ENCODE data around the gene LRRC8D.
"Not testable (repeated sequence)": the region's sequence is repeated elsewhere in the genome, so short reads cannot be mapped to it uniquely, and the experiment has no call there.

Gene LRRC8D

DNA sequence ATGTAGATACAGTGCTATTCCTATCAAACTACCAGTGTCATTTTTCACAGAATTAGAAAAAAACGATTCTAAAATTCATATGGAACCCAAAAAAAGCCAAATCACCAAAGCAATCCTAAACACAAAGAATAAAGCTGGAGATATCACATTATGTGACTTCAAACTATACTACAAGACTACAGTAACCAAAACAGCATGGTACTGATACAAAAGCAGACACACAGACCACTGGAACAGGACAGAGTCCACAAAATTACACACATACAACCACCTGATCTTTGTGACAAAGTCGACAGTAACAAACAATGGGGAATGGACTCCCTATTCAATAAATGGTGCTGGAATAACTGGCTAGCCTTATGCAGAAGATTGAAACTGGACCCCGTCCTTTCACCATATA, 102.7 kb downstream of the LRRC8D start:
- no peak for DNase-seq (ENCODE audit: low read depth)
- no peak for TF ChIP-seq CTCF (IDR thresholded peaks at IDR 0.05; ENCODE audit: insufficient read depth, low read depth, low read length, missing control alignments)

GRCh38 chr1:89924075-89924474, 103.2 kb downstream of the LRRC8D start:
- not testable (repeated sequence) for H3K4me3 ChIP-seq (ENCODE audit: low read length); DNase-seq (ENCODE audit: low read depth)

More for the DNA sequence above, 102.7 kb downstream of the LRRC8D start:
- no peak overlapping the region for H3K4me3 ChIP-seq (ENCODE audit: low read length)

DNA sequence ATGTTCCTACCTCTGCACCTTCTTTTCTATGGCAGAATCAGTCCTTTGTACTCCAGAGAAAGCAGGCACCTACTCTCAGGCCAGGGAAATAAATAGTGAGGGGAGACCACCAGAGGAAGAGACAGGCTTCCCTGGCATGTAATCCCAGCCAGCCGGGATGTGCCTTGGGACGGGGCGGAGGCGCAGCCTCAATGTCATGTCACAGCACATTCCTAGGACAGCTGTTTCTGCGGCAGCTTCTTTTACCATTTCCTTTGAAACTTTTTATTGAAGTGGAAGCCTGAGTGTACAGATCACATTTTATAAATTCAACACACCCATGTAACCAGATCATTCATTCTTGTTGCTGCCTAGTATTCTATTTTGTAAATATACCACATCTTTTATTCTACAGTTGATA, 106.2 kb downstream of the LRRC8D start:
- DNase-seq (ENCODE audit: low read depth), result no peak
- TF ChIP-seq CTCF (IDR thresholded peaks at IDR 0.05; ENCODE audit: insufficient read depth, low read depth, low read length, missing control alignments), result no peak
- H3K4me3 ChIP-seq (ENCODE audit: low read length), result no peak overlapping the region

DNA sequence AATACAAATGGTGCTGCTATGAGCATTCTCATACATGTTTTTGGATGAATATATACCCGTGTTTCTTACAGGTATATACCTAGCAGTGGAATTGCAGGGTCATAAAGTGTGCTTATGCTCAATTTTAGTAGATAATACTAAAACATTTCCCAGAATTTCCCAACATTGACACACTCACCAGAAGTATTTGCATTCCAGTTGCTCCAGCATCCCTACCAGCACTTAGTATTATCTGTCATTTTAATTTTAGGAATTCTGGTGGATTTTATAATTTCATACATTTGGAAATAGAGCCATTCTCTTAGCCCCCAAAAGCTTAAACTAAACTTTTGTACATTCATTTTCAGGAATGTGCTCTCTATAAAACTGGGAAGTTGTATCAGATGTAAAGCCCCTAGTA, 106.6 kb downstream of the LRRC8D start:
- H3K4me3 ChIP-seq (ENCODE audit: low read length), result no peak overlapping the region
- DNase-seq (ENCODE audit: low read depth), result no peak
- TF ChIP-seq CTCF (IDR thresholded peaks at IDR 0.05; ENCODE audit: insufficient read depth, low read depth, low read length, missing control alignments), result no peak

GRCh38 chr1:89928506-89928905, 107.7 kb downstream of the LRRC8D start:
- DNase-seq (ENCODE audit: low read depth), result no peak
- H3K4me3 ChIP-seq (ENCODE audit: low read length), result no peak overlapping the region
- TF ChIP-seq CTCF (IDR thresholded peaks at IDR 0.05; ENCODE audit: insufficient read depth, low read depth, low read length, missing control alignments), result no peak

DNA sequence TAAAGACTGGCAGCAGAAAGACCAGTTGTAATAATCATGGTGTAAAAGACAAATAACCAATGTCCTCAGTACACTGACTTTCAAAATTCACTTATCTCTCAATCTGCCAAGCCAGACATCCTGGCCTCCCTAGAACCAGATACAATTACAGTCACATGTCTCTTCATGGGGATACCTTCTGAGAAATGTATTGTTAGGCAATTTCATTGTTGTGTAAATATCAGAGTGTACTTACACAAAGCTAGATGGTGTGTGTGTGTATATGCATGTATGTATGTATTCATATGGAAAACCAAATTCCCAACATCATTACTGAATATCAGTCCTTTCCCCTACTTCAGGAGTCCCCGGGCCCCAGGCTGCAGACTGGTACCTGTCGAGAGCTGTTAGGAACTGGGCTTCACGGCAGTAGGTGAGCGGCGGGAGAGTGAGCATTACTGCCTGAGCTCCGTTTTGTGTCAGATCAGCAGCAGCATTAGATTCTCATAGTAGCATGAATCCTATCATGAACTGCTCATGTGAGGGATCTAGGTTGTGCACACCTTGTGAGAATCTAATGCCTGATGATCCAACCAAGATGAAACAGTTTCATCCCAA, 108.7 kb downstream of the LRRC8D start:
- H3K4me3 ChIP-seq (ENCODE audit: low read length), result no peak overlapping the region
- DNase-seq (ENCODE audit: low read depth), result no peak
- no peak for TF ChIP-seq CTCF (IDR thresholded peaks at IDR 0.05; ENCODE audit: insufficient read depth, low read depth, low read length, missing control alignments)

DNA sequence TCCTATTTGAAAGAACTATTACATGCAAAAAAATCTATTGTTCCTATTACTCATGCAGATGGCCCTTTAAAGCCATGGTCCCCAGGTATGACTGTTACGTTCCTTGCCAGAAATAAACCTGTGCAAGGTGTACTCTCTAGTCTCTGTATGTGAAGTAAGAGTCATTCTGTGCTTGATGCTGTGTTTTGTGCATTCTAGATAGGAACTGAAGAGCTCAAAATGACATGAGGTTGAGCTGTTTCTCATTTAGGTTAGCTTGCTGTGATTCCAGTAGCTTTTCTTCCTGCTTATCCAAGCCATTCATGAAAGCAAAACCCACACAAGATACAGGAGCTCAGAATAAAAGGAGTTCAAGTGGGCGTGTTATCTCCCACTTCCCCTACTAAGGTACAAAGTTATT, 109.7 kb downstream of the LRRC8D start:
- no peak for DNase-seq (ENCODE audit: low read depth)
- no peak overlapping the region for H3K4me3 ChIP-seq (ENCODE audit: low read length)
- TF ChIP-seq CTCF (IDR thresholded peaks at IDR 0.05; ENCODE audit: insufficient read depth, low read depth, low read length, missing control alignments), result no peak
